HK-2 (cell line): Measurements from ENCODE around the gene AGFG2.

Experiments
- DNase-seq: peaks from one replicate; pipeline ENCODE4 v3.0.0-alpha.2; 2018; ENCODE audit not compliant: unreplicated experiment

AGFG2 gene

GRCh38 chr7:100585511-100586265 lies 46.7 kb downstream of the AGFG2 start, which contains the start of gene LRCH4:
TSS of gene LRCH4 (minus strand) at chr7:100586129. CDS start at chr7:100586100, 29 bp downstream.
- DNase-seq: peak; percentile 50

DNA sequence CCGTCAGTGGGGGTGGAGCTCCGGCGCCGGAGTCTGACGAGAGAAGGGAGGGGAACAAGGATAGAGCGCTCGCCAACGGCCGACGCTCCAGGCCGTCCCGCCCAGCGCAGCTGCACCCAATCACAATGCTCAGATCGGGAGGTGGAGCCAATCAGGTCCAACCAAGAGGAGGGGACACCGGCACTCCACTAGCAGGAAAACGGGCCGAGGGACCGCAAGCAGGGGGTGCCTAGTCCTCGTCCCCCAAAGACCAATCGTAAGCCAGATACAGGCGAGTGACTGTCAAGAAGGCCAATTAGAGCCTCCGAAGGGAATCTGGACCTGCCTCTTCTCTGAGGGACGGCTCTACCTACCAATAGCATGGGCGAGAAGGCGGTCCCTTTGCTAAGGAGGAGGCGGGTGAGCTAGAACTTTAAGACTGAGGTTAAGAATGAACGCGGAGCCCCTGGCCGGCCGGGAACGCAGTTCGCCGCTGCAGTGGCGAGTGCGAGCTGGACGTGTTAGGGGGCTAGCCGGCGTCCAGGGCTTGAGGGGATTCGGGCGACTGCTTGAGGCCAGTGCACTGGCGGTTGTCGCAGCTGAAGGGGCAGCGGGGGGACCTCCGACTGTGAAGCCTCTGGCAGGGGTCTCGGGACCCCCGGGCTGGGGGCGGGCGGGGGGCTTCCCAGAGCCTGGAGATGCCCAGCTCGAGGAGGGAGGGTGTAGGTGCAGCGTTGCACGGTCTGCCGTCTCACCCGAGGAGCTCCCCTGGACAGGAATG lies 47.4 kb downstream of the AGFG2 start, which contains the start of gene FBXO24:
Gene FBXO24, plus strand, starts transcription at position 63 of the 760 bp plus-strand sequence. Its CDS starts 298 bp downstream, at position 361.
- DNase-seq: peak; percentile 100

DNA sequence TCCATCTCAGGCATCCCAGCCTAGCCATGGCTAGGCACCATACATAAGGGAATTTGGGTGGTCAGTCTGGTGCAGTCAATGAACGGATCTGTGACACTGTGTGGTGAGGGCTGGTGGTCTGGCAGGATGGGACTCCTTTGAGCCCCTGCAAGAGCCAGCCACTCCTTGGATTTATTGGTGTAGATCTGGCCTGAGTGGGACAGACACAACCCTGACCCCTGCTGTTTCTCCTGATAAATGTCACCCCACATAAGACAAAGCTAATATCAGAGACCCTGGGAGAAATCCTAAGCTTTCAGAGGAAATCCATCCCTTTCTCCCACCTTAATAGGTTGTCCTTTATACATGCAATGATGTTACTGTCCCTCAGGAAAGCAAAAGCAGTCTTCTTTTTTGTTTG lies 49.4 kb downstream of the AGFG2 start:
- DNase-seq: no peak

DNA sequence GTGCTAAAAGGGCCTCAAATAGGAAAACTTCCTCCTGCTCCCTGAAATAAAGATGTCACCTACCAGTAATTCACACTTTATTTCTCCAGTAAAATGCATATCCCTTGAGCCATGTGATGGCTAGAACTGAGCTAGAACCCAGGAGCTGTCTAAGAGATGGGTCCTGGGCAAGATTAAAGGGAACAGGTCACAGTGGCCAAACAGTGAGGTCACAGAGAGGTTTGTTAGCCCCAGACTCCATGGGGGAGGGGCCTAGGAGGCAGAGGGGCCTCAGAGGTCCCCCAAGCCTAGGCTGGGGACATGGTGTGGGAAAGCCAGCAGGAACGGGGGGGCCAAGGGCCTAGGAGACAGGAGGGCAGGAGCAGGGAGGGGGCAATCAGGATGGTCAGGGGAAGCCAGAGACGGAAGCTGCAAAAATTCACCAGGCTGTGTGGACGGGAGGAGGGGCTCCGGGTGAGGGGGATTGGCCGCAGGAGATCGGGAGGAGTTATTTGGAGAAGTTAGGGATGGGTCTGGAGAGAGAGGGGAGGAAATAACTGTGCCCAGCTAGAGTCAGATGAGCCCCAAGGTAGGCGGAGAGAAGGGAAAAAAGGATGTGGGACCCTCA lies 50.4 kb downstream of the AGFG2 start:
- no peak for DNase-seq

- DNase-seq: no peak
These were observed 51.2 kb downstream of the AGFG2 start for GRCh38 chr7:100590077-100590737.

DNA sequence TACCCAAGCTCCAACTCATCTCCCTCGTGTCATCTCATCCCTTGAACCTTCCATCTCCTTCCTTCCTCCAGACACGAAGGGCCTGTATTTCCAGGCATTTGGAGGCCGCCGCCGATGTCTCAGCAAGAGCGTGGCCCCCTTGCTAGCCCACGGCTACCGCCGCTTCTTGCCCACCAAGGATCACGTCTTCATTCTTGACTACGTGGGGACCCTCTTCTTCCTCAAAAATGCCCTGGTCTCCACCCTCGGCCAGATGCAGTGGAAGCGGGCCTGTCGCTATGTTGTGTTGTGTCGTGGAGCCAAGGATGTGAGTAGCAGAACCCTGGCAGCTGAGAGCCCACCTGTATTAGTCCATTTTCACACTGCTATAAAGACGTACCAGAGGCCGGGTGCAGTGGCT lies 52.6 kb downstream of the AGFG2 start:
- no peak for DNase-seq

DNA sequence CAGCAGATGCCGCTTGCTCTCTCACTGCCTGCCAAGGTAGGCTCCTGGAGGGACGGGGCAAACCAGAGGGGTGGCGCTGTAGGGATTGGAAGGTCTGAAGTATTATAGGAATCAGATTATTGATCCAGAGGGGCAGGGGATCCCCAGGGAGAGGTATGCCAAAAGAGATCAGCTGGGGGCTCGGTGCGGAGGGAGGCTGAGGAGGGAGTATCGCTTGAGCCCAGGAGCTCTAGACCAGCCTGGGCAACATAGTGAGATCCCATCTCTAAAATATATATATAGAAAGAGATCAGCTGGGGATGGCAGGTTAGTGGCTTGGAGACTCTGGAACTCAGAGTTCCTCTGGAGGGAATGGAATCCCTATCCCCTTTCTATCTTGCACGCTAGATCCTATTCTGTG lies 56.2 kb downstream of the AGFG2 start:
- DNase-seq: no peak

GRCh38 chr7:100598425-100598824 lies 59.4 kb downstream of the AGFG2 start:
- DNase-seq: no peak

- DNase-seq: no peak
These were observed 61.1 kb downstream of the AGFG2 start for GRCh38 chr7:100599911-100600729.

DNA sequence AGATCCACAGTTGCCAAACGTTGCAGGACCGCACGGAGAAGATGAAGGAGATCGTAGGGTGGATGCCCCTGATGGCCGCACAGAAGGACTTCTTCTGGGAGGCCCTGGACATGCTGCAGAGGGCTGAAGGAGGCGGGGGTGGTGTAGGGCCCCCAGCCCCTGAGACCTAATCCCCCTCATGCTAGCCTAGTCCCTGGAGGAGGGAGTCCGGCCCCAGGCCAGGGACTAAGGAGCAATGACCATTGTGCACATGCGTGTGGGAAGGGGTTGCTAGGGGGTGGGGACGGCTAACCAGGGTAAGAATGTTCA lies 61.7 kb downstream of the AGFG2 start:
- no peak for DNase-seq

- no peak for DNase-seq
These were observed 64.1 kb downstream of the AGFG2 start for GRCh38 chr7:100602889-100603725.

- DNase-seq: no peak
These were observed 64.7 kb downstream of the AGFG2 start for GRCh38 chr7:100603726-100604027.

- DNase-seq: peak; percentile 85
These were observed 65.3 kb downstream of the AGFG2 start for GRCh38 chr7:100604028-100604975.

- no peak for DNase-seq
These were observed 66.2 kb downstream of the AGFG2 start for GRCh38 chr7:100604976-100605911.

- DNase-seq: no peak
These were observed 67.3 kb downstream of the AGFG2 start for GRCh38 chr7:100606313-100606712.

DNA sequence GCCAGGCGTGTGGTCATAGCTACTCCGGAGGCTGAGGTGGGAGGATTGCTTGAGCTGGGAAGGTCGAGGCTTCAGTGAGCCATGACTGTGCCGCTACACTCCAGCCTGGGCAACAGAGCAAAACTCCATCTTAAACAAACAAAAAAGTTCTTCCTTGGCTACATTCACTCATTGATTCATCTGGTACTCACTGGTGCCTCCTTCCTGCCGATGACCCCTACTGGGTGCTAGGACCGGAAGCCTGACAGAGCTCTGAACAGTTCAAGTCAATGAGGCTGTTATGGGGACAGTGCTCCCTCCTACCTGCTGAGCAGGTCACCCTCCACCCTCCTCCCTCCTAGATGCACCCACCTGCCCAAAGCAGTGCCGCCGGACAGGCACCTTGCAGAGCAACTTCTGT lies 68.1 kb downstream of the AGFG2 start:
- DNase-seq: no peak

DNA sequence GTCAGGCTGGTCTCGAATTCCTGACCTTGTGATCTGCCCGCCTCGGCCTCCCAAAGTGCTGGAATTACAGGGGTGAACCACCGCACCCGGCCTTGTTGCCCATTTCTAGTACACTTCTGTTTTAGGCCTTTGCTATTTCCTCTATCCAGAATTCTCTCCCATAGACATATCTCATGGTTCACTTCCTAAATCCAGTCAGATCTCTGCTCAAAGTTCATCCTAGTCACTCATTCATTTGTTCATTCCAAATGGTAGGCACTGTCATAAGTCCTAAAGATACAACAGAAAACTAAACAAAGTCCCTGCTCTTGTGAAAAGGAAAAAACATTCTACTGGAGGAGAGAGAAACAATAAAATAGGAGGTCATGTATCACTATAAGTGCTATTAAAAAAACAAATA lies 71.0 kb downstream of the AGFG2 start:
- DNase-seq: no peak

GRCh38 chr7:100611983-100612729 lies 73.2 kb downstream of the AGFG2 start, which contains the start of gene MOSPD3:
TSS of gene MOSPD3 (plus strand) at chr7:100612540. CDS start at chr7:100612792, 252 bp downstream.
- peak; percentile 98 for DNase-seq
